HepG2 (cell line): ENCODE measurements around the gene MATR3. TPM values are rescaled to one million over a fixed set of nuclear protein-coding genes. Genes with fewer than 3 reads are reported as not detected.

Experiments
- ARNT ChIP-seq: fragments of 450-650 bp; IDR thresholded peaks from 2 replicates; pipeline ENCODE4 v1.6.1; 2017
- BATF2 ChIP-seq: sonication (generic); formaldehyde crosslinking; IDR thresholded peaks from 2 replicates; pipeline ENCODE4 v1.8.0; 2022; ENCODE audit warnings: mild to moderate bottlenecking, missing genetic modification reagents, moderate library complexity
- GABPA ChIP-seq, 2 experiments: IDR thresholded peaks; 2 replicates each; pipeline ENCODE4 v1.6.1; 2011 to 2016; ENCODE audit warnings: low read depth in 2 of 2, low read length in 1 of 2, missing biosample characterization in 1 of 2, missing genetic modification characterization in 1 of 2
- HOXA3 ChIP-seq: sonication (generic); formaldehyde crosslinking; IDR thresholded peaks from 2 replicates; pipeline ENCODE4 v1.5.0; 2020; ENCODE audit warnings: missing genetic modification reagents
- MEF2D ChIP-seq: sonication (generic); formaldehyde crosslinking; IDR thresholded peaks from 2 replicates; pipeline ENCODE4 v1.5.1; 2020; ENCODE audit warnings: mild to moderate bottlenecking, missing genetic modification reagents
- NFYB ChIP-seq: sonication (generic); formaldehyde crosslinking; IDR thresholded peaks from 2 replicates; pipeline ENCODE4 v1.4.0; 2020; ENCODE audit warnings: missing genetic modification reagents
- NFYC ChIP-seq: IDR thresholded peaks from 2 replicates; pipeline ENCODE4 v1.6.1; 2016; ENCODE audit warnings: missing genetic modification reagents, missing compliant biosample characterization
- RBM22 ChIP-seq: fragments of 200-400 bp; formaldehyde crosslinking; optimal IDR thresholded peaks from 2 replicates; pipeline ENCODE3; 2017; ENCODE audit warnings: mild to moderate bottlenecking, low read length, moderate library complexity
- RFX5 ChIP-seq: IDR thresholded peaks from 2 replicates; pipeline ENCODE4 v1.6.1; 2011; ENCODE audit warnings: low read depth, low read length, improper control_type of control experiment
- RNF2 ChIP-seq: fragments of 450-650 bp; conservative IDR thresholded peaks from 2 replicates; pipeline ENCODE4 v1.6.1; 2016; ENCODE audit warnings: low read depth
- SP2 ChIP-seq: sonication (generic); formaldehyde crosslinking; IDR thresholded peaks from 2 replicates; pipeline ENCODE4 v1.5.1; 2020; ENCODE audit warnings: mild to moderate bottlenecking, missing genetic modification reagents
- SPEN ChIP-seq: sonication (generic); formaldehyde crosslinking; IDR thresholded peaks from 2 replicates; pipeline ENCODE4 v1.5.1; 2020; ENCODE audit warnings: low read depth, mild to moderate bottlenecking, missing genetic modification reagents
- SRSF1 ChIP-seq: fragments of 200-400 bp; formaldehyde crosslinking; optimal IDR thresholded peaks from 2 replicates; pipeline ENCODE3; 2017; ENCODE audit warnings: mild to moderate bottlenecking, low read depth, low read length, moderate library complexity
- SSRP1 ChIP-seq: IDR thresholded peaks from 2 replicates; pipeline ENCODE4 v1.6.1; 2016; ENCODE audit warnings: control low read depth
- TAF15 ChIP-seq: fragments of 200-400 bp; formaldehyde crosslinking; IDR thresholded peaks from one replicate; pipeline ENCODE4 v1.6.1; 2018; ENCODE audit warnings: mild to moderate bottlenecking, low read depth, low read length; ENCODE audit not compliant: poor library complexity, severe bottlenecking
- TOE1 ChIP-seq: sonication (generic); formaldehyde crosslinking; IDR thresholded peaks from 2 replicates; pipeline ENCODE4 v1.4.0; 2020; ENCODE audit warnings: mild to moderate bottlenecking, missing genetic modification reagents
- TSC22D2 ChIP-seq: sonication (generic); formaldehyde crosslinking; IDR thresholded peaks from 2 replicates; pipeline ENCODE4 v1.5.1; 2020; ENCODE audit warnings: missing genetic modification reagents, mild to moderate bottlenecking, borderline replicate concordance
- ZBTB7B ChIP-seq: sonication (generic); formaldehyde crosslinking; IDR thresholded peaks from 2 replicates; pipeline ENCODE4 v1.4.0; 2020; ENCODE audit warnings: missing genetic modification reagents
- ZGPAT ChIP-seq: IDR thresholded peaks from 2 replicates; pipeline ENCODE4 v1.6.1; 2016; ENCODE audit warnings: mild to moderate bottlenecking
- ZNF234 ChIP-seq: sonication (generic); formaldehyde crosslinking; conservative IDR thresholded peaks from 2 replicates; pipeline ENCODE4 v1.5.1; 2020; ENCODE audit warnings: mild to moderate bottlenecking, missing genetic modification reagents
- ZNF350 ChIP-seq: sonication (generic); formaldehyde crosslinking; IDR thresholded peaks from 2 replicates; pipeline ENCODE4 v1.4.0; 2020; ENCODE audit warnings: mild to moderate bottlenecking, low read depth, missing genetic modification reagents, borderline replicate concordance
- ZNF383 ChIP-seq: sonication (generic); formaldehyde crosslinking; IDR thresholded peaks from 2 replicates; pipeline ENCODE4 v1.4.0; 2020; ENCODE audit warnings: missing genetic modification reagents, mild to moderate bottlenecking, borderline replicate concordance
- ZNF510 ChIP-seq: sonication (generic); formaldehyde crosslinking; IDR thresholded peaks from 2 replicates; pipeline ENCODE4 v1.4.0; 2020; ENCODE audit warnings: low read depth, mild to moderate bottlenecking, missing genetic modification reagents
- ZNF652 ChIP-seq: IDR thresholded peaks from 2 replicates; pipeline ENCODE4 v1.6.1; 2016; ENCODE audit warnings: low read depth, borderline replicate concordance
- ZNF792 ChIP-seq: IDR thresholded peaks from 2 replicates; pipeline ENCODE4 v1.6.1; 2016
- polyA plus RNA-seq, 8 experiments: library from polyadenylated mRNA; depleted of rRNA in 3 of 8; stranded (reverse) in 7 of 8; unstranded in 1 of 8; fragments of >200 nt; fragmentation: Illumina TruSeq in 4 of 8; extraction: Trizol in 4 of 8; gene quantifications; 2 replicates each; pipeline versions ENCODE4 v1.2.1 to v1.2.3, GENCODE V29; 2011 to 2016; ENCODE audit warnings: low read depth in 4 of 8, missing spikeins in 1 of 8, mixed read lengths in 1 of 8; ENCODE audit not compliant: insufficient read depth in 1 of 8
- total RNA-seq, 5 experiments: library from RNA; depleted of rRNA; stranded (reverse); fragments of >200 nt; fragmentation: Illumina TruSeq; extraction: Trizol; gene quantifications; 2 replicates each; pipeline ENCODE4 v1.2.3, GENCODE V29; 2016; ENCODE audit warnings: low read depth in 1 of 5
- TF ChIP-seq, protein P1 (sequence below): sonication (generic); formaldehyde crosslinking; conservative IDR thresholded peaks from 2 replicates; pipeline ENCODE4 v1.5.0; 2020; ENCODE audit warnings: missing genetic modification reagents
- TF ChIP-seq, protein P2 (sequence below): sonication (generic); formaldehyde crosslinking; IDR thresholded peaks from 2 replicates; pipeline ENCODE4 v1.5.0; 2020; ENCODE audit warnings: mild to moderate bottlenecking, missing genetic modification reagents, moderate library complexity

MATR3 gene
- total and polyA plus RNA-seq, 2 of the 13 experiments (the other 11 are each of a cell fraction or from before 2014, with no cell fraction given) = 94.2 to 341 TPM

- TF ChIP-seq ZNF383 (CRISPR knock-in tag) (no peak), ZNF350 (0 out of 2 replicates have a peak, but pooled peaks have one; percentile 37), SPEN (CRISPR knock-in tag) (0 out of 2 replicates have a peak, but pooled peaks have one; percentile 20), ZNF792 (CRISPR knock-in tag) (no peak), RNF2 (no peak), ZGPAT (CRISPR knock-in tag) (peak; percentile 65; the same call in 1 of the 2 replicates), NFYC (CRISPR knock-in tag) (no peak), TSC22D2 (CRISPR knock-in tag) (0 out of 2 replicates have a peak, but pooled peaks have one; percentile 65), SRSF1 (no peak), GABPA (IDR thresholded peaks at IDR 0.05; ENCODE audit: low read depth, low read length) (no peak), GABPA (CRISPR knock-in tag; IDR thresholded peaks at IDR 0.05; ENCODE audit: low read depth) (no peak), ZNF234 (CRISPR knock-in tag) (no peak), SP2 (no peak), BATF2 (CRISPR knock-in tag) (no peak), TAF15 (no peak), ARNT (no peak), ZBTB7B (CRISPR knock-in tag) (peak; percentile 29; the same call in 1 of the 2 replicates), RFX5 (no peak), ZNF510 (no peak), NFYB (CRISPR knock-in tag) (no peak), TOE1 (CRISPR knock-in tag) (no peak), RBM22 (no peak), MEF2D (no peak), ZNF652 (no peak), HOXA3 (CRISPR knock-in tag) (peak; percentile 26; the same call in 1 of the 2 replicates), SSRP1 (CRISPR knock-in tag) (no peak)
- TF ChIP-seq, protein P1, sequence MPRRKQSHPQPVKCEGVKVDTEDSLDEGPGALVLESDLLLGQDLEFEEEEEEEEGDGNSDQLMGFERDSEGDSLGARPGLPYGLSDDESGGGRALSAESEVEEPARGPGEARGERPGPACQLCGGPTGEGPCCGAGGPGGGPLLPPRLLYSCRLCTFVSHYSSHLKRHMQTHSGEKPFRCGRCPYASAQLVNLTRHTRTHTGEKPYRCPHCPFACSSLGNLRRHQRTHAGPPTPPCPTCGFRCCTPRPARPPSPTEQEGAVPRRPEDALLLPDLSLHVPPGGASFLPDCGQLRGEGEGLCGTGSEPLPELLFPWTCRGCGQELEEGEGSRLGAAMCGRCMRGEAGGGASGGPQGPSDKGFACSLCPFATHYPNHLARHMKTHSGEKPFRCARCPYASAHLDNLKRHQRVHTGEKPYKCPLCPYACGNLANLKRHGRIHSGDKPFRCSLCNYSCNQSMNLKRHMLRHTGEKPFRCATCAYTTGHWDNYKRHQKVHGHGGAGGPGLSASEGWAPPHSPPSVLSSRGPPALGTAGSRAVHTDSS = no peak
- TF ChIP-seq, protein P2, sequence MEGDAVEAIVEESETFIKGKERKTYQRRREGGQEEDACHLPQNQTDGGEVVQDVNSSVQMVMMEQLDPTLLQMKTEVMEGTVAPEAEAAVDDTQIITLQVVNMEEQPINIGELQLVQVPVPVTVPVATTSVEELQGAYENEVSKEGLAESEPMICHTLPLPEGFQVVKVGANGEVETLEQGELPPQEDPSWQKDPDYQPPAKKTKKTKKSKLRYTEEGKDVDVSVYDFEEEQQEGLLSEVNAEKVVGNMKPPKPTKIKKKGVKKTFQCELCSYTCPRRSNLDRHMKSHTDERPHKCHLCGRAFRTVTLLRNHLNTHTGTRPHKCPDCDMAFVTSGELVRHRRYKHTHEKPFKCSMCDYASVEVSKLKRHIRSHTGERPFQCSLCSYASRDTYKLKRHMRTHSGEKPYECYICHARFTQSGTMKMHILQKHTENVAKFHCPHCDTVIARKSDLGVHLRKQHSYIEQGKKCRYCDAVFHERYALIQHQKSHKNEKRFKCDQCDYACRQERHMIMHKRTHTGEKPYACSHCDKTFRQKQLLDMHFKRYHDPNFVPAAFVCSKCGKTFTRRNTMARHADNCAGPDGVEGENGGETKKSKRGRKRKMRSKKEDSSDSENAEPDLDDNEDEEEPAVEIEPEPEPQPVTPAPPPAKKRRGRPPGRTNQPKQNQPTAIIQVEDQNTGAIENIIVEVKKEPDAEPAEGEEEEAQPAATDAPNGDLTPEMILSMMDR = peak; percentile 97
Measured at GRCh38 chr5:139262742-139263445, 30.6 kb upstream of the MATR3 start (continued).
